GM18507 (cell line): ENCODE measurements around the gene KRT20.
"Not testable (repeated sequence)": the region's sequence is repeated elsewhere in the genome, so short reads cannot be mapped to it uniquely, and the experiment has no call there.

Experiments used
- DNase-seq: peaks from one replicate; pipeline ENCODE4 v3.0.0; 2011; ENCODE audit warnings: low read depth; ENCODE audit not compliant: insufficient read length; ENCODE audit errors: extremely low spot score
- FAIRE-seq: peaks from 2 replicates; lab custom pipeline; 2011; peaks lifted over from hg19 to GRCh38; lab: Jason Lieb, UNC

The KRT20 gene

DNA sequence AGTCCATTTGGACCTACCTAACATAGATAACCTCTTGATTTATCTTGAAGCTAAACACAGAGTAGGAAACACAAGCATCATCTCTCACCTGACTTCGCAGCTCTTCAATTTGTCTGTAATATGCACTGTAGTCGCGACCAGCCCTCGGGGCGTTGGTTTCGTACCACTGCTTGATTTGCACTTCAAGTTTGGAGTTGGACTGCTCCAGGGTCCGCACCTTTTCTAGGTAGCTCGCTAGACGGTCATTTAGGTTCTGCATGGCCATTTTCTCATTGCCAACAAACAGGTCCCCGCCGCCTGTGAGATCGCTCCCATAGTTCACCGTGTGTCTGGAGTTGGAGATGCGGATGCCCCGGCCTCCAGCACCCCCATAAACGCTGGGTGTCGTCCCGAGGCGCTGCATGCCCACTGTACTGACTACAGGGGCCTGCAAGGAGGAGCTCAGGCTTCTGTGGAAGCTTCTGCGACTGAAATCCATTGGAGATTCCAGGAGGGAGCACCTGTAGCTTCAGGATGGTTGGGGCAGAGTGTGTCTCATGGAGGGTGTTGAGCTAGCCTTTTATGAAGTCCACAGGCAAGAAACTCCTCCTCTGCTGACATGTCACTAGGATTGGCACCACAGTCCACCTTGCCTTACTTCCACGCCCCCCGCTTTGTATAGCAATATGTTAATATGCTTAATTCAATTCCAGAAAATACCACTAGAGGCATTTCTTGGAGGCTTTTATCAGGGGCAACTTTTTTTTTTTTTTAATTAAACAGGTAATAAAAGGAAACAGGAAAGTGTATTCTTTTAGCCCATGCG lies at the start of gene KRT20:
Gene KRT20, minus strand, starts transcription at position 535 of the 805 bp plus-strand sequence. Its CDS starts 57 bp downstream, at position 478.
- FAIRE-seq (no peak), DNase-seq (no peak)

- no peak for DNase-seq
These were observed 47.6 kb upstream of the KRT20 start for GRCh38 chr17:40932608-40933007.

GRCh38 chr17:40931311-40931710 lies 46.3 kb upstream of the KRT20 start:
- no peak for FAIRE-seq
- no peak for DNase-seq

More at GRCh38 chr17:40932608-40933007, 47.6 kb upstream of the KRT20 start:
- FAIRE-seq: no peak

DNA sequence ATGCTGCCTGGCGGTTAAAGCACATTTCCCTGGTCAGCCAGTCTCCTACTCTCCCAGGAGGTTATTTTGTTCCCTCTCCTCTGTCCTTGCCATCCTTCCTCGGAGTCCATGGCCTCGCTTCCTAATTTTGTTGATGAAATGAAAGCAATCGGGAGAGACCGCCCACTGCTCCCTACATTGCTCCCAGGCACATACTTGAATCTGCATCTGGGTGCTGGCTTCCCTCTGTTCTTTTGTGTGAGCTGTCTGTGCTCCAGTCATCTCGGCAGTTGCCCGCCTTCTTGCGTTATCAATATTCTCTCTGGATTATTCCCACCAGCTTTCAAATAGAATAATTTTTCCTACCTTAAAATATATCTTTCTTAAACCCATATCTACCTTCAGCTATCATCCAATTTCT lies 41.3 kb upstream of the KRT20 start:
- DNase-seq: no peak
- FAIRE-seq: no peak

DNA sequence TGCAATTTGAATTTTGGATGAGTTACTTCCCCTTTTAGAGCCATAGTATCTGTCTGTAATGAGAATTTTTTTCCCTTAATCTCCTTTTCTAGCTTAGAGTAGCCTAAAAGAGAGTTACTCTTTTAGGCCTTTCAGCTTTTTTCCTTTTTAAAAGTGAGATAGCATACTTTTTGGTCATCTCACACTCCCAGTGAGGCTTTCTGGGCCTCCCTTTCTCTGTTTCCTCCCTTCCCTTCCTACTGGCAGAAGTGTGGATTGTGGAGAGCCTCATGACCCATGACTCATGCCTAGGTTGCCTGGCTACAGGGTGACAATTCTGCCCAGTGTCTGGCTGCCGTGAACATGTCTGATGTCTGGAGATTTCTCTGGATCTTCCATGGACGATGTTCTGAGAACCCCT lies 37.2 kb upstream of the KRT20 start:
- DNase-seq (no peak), FAIRE-seq (no peak)

DNA sequence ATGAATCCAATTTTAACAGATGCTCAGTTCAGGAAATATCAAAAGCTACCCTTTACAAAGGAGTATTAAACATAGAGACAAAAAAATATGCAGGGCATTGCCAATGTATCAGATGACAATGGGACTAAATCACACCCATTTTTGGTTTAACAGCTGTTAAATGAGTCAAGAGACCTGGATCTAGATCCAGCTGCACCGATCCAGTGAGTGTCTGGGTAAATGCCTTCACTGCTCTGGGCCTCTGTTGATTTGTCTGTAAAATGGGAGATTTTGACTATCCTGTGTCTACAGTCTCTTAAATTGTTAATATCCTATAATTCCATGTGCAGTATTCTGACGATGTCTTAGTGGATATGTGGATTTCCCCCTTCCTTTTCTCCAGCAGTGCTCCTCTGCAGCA lies 36.0 kb upstream of the KRT20 start:
- DNase-seq: no peak
- no peak for FAIRE-seq

DNA sequence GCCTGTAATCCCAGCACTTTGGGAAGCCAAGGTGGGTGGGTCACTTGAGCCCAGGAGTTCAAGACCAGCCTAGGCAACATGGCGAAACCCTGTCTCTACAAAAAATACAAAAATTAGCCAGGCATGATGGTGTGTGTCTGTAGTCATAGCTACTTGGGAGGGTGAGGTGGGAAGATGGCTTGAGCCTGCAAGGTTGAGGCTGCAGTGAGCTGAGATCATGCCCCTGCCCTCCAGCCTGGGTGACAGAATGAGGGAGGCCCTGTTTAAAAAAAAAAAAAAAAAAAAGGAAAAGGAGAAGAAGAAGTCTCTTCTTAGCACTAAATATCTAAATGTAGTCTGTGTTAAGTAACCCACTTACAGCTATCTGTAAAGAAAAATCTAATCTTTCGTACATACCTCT lies 32.1 kb upstream of the KRT20 start:
- not testable (repeated sequence) for FAIRE-seq, DNase-seq

GRCh38 chr17:40916366-40916765 lies 31.3 kb upstream of the KRT20 start:
- DNase-seq (no peak), FAIRE-seq (no peak)

DNA sequence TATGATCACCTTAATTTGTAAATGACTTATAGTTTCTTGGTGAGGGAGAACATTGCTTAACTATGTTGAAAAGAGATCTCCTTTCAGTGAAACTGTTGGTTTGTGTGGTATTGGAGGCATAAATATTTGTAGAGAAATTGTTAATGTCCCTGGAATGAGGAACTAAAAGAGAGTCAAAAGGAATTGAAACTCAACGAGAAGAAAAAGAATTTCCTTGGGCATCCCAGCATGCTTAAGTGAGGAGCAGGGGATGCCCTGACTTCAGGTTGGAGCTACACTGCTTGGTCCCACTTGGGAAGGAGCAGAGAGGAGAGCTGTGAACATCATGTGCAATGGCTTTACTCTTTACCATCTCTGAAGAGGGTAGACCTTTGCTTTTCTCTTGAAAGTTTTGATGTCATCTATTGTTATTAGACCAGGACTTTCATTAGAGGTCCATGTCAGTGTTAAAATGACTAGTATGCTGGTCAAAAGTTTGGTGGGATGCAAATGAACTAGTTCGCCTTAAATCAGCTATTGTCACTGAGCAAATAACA lies 30.7 kb upstream of the KRT20 start:
- DNase-seq (no peak), FAIRE-seq (no peak)

DNA sequence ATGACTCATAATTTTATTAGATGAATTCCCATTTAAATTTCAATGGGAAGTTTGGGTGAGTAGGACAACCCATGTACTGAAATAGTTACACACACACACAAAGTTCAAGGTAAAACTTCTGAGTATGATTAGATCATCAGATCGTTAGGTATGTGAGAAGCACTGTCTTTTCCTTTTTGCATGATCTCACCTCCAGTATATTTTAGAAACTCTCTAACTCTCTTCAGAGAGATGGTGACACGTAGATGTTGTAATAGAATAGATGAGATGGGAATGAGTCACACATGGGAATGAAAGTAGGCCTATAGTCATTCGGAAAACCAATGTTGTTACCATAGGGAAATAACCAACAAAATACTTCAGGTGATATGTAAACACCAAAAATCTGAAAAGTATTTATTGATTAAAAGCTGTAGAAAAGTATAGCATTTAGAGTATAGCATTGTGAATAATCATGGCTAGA lies 30.2 kb upstream of the KRT20 start:
- FAIRE-seq (no peak), DNase-seq (no peak)

DNA sequence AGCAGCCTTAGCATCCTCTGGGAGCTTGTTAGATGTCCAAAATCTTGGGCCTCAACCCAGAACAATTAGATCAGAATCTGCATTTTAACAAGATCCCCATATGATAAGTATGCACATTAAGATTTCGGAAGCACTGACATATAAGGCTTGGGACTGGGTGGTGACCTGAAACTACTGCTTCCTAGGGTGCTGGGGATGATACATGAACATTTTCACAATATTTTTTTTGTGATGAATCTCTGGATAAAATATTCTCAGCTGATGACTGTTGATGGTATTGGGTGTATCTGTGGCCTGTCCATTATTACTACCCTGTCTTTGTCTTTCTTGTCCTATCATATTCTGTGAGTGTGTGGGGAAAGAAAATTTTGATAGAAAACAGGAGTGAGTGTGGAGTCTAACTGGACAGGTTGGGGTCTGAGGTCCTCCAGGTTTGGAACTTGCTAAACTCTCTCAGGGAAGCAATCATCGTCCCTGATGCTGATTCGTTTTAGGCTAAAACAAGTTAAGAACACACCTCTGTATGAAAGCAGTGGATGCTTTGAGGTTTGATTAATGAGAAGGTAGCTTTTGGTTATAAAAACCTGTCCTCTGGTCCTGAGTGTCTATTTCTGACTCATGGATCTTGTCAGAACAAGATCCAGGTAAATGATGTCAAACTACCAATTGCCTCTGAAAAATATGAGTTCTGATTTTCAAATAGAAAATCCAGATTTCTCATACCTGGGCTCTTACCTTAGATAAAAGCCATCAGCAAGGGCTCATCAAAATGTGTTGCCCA lies 29.2 kb upstream of the KRT20 start:
- no peak for DNase-seq
- FAIRE-seq: no peak

GRCh38 chr17:40912486-40913210 lies 27.6 kb upstream of the KRT20 start:
- FAIRE-seq (no peak), DNase-seq (no peak)

DNA sequence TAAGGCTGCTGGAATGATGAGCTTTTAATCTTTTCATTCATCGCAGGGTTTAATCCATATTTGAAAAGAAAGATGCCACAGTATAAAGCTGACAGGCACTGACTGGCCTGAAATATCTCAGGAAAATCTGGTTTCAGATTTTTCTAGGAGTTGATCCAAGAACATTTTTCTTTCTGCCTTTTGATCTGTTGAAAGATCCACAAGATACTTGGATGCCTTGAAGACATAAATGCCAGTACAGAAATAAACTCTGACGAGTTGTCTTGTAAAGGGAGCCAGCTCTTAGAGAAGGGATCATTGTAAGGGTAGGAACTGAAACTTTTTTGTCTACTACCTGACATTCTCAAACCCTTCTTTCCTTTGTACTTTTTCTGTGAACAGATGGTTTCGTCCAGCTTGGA lies 25.4 kb upstream of the KRT20 start:
- DNase-seq (no peak), FAIRE-seq (no peak)

DNA sequence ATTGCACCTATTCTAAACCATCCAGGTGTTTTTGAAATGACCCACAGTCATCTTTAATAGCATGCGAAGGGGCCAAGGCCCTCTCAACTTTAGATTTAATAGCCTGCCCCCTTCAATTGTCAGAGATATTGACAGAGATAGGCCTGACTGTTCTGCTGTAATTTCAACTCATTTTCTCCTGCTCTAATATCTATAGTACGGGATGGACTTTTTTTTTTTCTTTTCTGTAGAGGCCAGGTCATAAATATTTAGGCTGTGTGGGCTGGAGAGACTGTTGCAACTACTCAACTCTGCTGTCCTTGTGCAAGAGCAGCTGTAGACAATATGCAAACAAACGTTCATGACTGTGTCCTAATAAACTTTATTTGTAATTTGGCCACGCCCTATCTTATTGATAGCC lies 24.7 kb upstream of the KRT20 start:
- FAIRE-seq (no peak), DNase-seq (no peak)

DNA sequence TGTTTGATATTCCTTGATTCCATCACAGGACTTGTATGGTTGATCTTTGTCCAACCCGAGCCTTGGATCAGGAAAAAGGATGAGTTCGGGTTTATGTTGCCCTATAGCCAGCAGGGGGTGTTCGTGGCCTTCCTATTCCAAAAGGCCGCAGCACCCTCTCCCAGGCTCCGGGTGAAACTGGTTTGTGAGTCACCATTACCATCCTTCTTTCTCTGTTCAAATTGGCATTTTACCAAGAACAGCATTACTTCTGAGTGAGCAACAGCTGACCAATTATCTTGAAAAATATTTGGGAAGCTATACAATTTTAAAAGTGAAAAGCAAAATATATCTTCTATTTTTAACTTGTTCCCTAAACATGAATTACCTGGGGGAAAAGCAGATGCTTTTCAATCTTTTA lies 24.3 kb upstream of the KRT20 start:
- DNase-seq: peak; percentile 32
- FAIRE-seq: peak; percentile 38

DNA sequence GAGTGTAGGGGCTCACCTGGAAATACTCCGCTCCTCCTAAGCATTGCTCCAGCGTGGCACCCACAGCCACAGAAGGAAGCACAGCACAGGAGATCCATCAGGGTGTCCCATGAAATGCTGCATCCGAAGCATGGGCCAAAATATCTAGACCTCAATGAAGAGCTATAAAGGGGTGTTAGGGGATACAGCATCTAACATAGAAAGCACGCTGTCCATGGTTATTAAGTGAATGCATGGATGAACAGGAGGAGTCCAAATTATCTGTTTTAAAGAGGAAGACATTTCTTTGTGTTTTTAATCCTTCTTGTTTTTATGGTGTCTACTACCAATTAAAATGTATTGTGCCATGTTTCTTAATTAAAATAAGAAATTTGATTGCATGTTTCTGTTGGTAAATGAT lies 21.6 kb upstream of the KRT20 start:
- no peak for DNase-seq
- no peak for FAIRE-seq

DNA sequence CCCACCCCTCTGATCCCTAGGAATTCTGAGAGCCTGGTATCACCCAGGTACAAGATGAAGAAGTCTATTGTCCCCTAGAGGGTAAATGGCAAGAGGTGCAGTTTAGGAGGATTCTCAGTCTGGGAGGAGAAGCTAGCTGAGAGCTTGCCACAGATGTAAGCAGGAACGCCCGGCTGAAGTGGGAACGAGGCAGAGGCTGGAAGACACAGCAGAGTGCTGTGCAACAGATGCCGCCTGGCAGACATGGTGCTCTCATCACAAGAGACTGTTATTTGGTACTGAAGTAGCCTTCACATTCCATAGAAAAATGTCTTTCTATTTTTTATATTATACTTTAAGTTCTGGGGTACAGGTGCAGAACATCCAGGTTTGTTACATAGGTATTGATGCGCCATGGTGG lies 20.3 kb upstream of the KRT20 start:
- FAIRE-seq (no peak), DNase-seq (no peak)

GRCh38 chr17:40903129-40903847 lies 18.2 kb upstream of the KRT20 start:
- FAIRE-seq: peak; percentile 84
- peak; percentile 38 for DNase-seq

DNA sequence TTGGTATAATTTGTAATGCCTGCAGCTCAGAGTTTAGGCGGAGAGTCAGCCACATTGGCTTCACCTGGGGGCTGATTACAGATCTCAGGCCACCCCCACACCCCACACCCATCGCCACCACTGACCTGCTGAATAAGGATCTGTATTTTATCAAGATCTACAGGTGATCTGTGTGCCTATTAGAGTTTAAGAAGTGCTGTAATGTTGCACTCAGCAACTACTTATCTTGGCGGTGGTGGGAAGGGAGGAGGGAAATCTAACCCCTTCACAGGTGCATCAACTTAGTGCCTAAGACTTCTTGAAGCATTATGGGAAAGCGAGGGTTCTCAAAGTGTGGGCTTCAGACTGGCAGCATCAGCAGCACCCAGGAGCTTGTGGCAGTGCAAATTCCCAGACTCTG lies 17.5 kb upstream of the KRT20 start:
- no peak for FAIRE-seq
- no peak for DNase-seq
